GM12801 (cell line): ENCODE data around the gene DNAJA2.

Experiments used
- CTCF ChIP-seq: IDR thresholded peaks from one replicate; pipeline ENCODE4 v1.5.1; 2011; ENCODE audit warnings: control low read depth; ENCODE audit not compliant: insufficient read length; ENCODE audit errors: extremely low read depth

The DNAJA2 gene

GRCh38 chr16:47008612-47009011, 35.1 kb upstream of the DNAJA2 start:
- no peak for TF ChIP-seq CTCF

- TF ChIP-seq CTCF, result no peak
These were observed 34.7 kb upstream of the DNAJA2 start for GRCh38 chr16:47008174-47008573.

DNA sequence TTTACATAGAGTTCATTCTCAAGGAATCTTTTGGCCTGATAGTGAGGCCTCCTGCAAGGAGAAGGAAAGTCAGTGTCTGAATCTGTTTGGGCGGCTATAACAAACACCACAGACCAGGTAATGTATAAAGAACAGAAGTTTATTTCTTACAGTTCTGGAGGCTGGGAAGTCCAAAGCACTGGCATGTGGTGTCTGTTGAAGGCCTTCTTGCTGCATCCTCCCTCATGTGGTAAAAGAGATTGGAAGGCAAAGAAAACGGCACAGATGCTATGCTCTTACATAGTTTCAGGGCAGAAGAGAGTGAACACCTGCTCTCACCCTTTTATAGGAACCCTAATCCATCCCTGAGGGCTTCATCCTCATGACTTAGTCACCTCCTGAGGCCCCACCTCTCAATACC, 31.2 kb upstream of the DNAJA2 start:
- no peak for TF ChIP-seq CTCF

GRCh38 chr16:46997844-46998243, 24.4 kb upstream of the DNAJA2 start:
- no peak for TF ChIP-seq CTCF

- no peak for TF ChIP-seq CTCF
These were observed 23.5 kb upstream of the DNAJA2 start for GRCh38 chr16:46996952-46997458.

GRCh38 chr16:46996391-46996790, 22.9 kb upstream of the DNAJA2 start:
- no peak for TF ChIP-seq CTCF

GRCh38 chr16:46991729-46992704, 18.5 kb upstream of the DNAJA2 start:
- TF ChIP-seq CTCF, result no peak
